ENCODE results near the gene MCUB. TPM values are rescaled to one million over a fixed set of nuclear protein-coding genes. Genes with fewer than 3 reads are reported as not detected.
A peak's percentile ranks its signal among the peaks of the same experiment; 100 is the strongest.

MCUB gene
- total and polyA plus RNA-seq, 2 experiments from 2014 or later: 6.2 to 9.9 TPM

GRCh38 chr4:109609431-109609830, 49.4 kb downstream of the MCUB start:
- no peaks in the 10 kb centered on the region for H3K36me3 ChIP-seq (replicated peaks; ENCODE audit: insufficient read depth, low read depth)
- H3K79me2 ChIP-seq: no peaks in the 10 kb centered on the region
- no peak overlapping the region for H3K4me3 ChIP-seq
- 21% methylated on average over 2 of the region's 2 CpGs for WGBS (ENCODE audit: low lambda C conversion rate, missing lambda C conversion rate)
- no peaks in the 10 kb centered on the region for H3K27me3 ChIP-seq
- H3K9me2 ChIP-seq (replicated peaks; ENCODE audit: insufficient read depth): no peaks in the 10 kb centered on the region
- no peak overlapping the region for H3K4me2 ChIP-seq
- no peaks in the 10 kb centered on the region for H4K20me1 ChIP-seq (ENCODE audit: insufficient read depth, poor library complexity, severe bottlenecking)
- no peak for DNase-seq (ENCODE audit: low spot score)
- no peaks in the 10 kb centered on the region for H3K9me3 ChIP-seq (ENCODE audit: low read depth)
- H3K4me1 ChIP-seq (ENCODE audit: insufficient read depth): no peaks in the 10 kb centered on the region
- TF ChIP-seq EZH2 (IDR thresholded peaks at IDR 0.05; ENCODE audit: borderline replicate concordance) (no peak), CTCF (IDR thresholded peaks at IDR 0.05; ENCODE audit: poor library complexity) (no peak)
- H2AFZ ChIP-seq: no peak overlapping the region
- no peak overlapping the region for H3K27ac ChIP-seq

GRCh38 chr4:109610489-109610888, 50.4 kb downstream of the MCUB start:
- 95% methylated on average over 5 of the region's 5 CpGs for WGBS (ENCODE audit: low lambda C conversion rate, missing lambda C conversion rate)
- Histone ChIP-seq H3K9me2 (replicated peaks; ENCODE audit: insufficient read depth) (no peaks in the 10 kb centered on the region), H3K27ac (no peak overlapping the region), H2AFZ (no peak overlapping the region), H4K20me1 (ENCODE audit: insufficient read depth, poor library complexity, severe bottlenecking) (no peaks in the 10 kb centered on the region), H3K4me1 (ENCODE audit: insufficient read depth) (no peaks in the 10 kb centered on the region), H3K79me2 (no peaks in the 10 kb centered on the region), H3K9me3 (ENCODE audit: low read depth) (no peaks in the 10 kb centered on the region), H3K36me3 (replicated peaks; ENCODE audit: insufficient read depth, low read depth) (no peaks in the 10 kb centered on the region), H3K4me3 (no peak overlapping the region), H3K27me3 (no peaks in the 10 kb centered on the region), H3K4me2 (no peak overlapping the region)
- no peak for DNase-seq (ENCODE audit: low spot score)
- TF ChIP-seq EZH2phosphoT487 (IDR thresholded peaks at IDR 0.05; ENCODE audit: low read depth, severe bottlenecking, unreplicated experiment) (no peak), EZH2 (IDR thresholded peaks at IDR 0.05; ENCODE audit: borderline replicate concordance) (no peak)

- TF ChIP-seq CTCF (IDR thresholded peaks at IDR 0.05; ENCODE audit: poor library complexity) (no peak), EZH2phosphoT487 (IDR thresholded peaks at IDR 0.05; ENCODE audit: low read depth, severe bottlenecking, unreplicated experiment) (peak; percentile 28), EZH2 (IDR thresholded peaks at IDR 0.05; ENCODE audit: borderline replicate concordance) (no peak)
- Histone ChIP-seq H3K4me1 (ENCODE audit: insufficient read depth) (no peaks in the 10 kb centered on the region), H3K9me3 (ENCODE audit: low read depth) (no peaks in the 10 kb centered on the region), H3K27ac (no peak overlapping the region), H3K4me3 (no peak overlapping the region), H3K27me3 (no peaks in the 10 kb centered on the region), H3K9me2 (replicated peaks; ENCODE audit: insufficient read depth) (no peaks in the 10 kb centered on the region), H2AFZ (no peak overlapping the region), H3K4me2 (no peak overlapping the region), H4K20me1 (ENCODE audit: insufficient read depth, poor library complexity, severe bottlenecking) (no peaks in the 10 kb centered on the region), H3K36me3 (replicated peaks; ENCODE audit: insufficient read depth, low read depth) (no peaks in the 10 kb centered on the region), H3K79me2 (no peaks in the 10 kb centered on the region)
- DNase-seq (ENCODE audit: low spot score): peak; percentile 9
Measured at GRCh38 chr4:109611045-109611646, 51.1 kb downstream of the MCUB start.

- H3K4me3 ChIP-seq: no peak overlapping the region
- H3K36me3 ChIP-seq (replicated peaks; ENCODE audit: insufficient read depth, low read depth): no peaks in the 10 kb centered on the region
- no peak overlapping the region for H3K4me2 ChIP-seq
- H3K4me1 ChIP-seq (ENCODE audit: insufficient read depth): no peaks in the 10 kb centered on the region
- TF ChIP-seq CTCF (IDR thresholded peaks at IDR 0.05; ENCODE audit: poor library complexity) (no peak), EZH2 (IDR thresholded peaks at IDR 0.05; ENCODE audit: borderline replicate concordance) (no peak), EZH2phosphoT487 (IDR thresholded peaks at IDR 0.05; ENCODE audit: low read depth, severe bottlenecking, unreplicated experiment) (no peak)
- H3K27me3 ChIP-seq: no peaks in the 10 kb centered on the region
- no peaks in the 10 kb centered on the region for H3K9me2 ChIP-seq (replicated peaks; ENCODE audit: insufficient read depth)
- H3K79me2 ChIP-seq: no peaks in the 10 kb centered on the region
- no peak overlapping the region for H3K27ac ChIP-seq
- no peak for DNase-seq (ENCODE audit: low spot score)
- H3K9me3 ChIP-seq (ENCODE audit: low read depth): no peaks in the 10 kb centered on the region
- no peak overlapping the region for H2AFZ ChIP-seq
- 96% methylated on average over 1 of the region's 1 CpG for WGBS (ENCODE audit: low lambda C conversion rate, missing lambda C conversion rate)
- no peaks in the 10 kb centered on the region for H4K20me1 ChIP-seq (ENCODE audit: insufficient read depth, poor library complexity, severe bottlenecking)
Measured at GRCh38 chr4:109614015-109614414, 54.0 kb downstream of the MCUB start.
